C4-2B (cell line): ENCODE results near the gene PRKAB1.

Source experiments
- H3K27ac ChIP-seq: fragments of 450-650 bp; 2 replicates; pipeline ENCODE4 v1.5.1; 2017
- ZFX ChIP-seq: fragments of 450-650 bp; IDR thresholded peaks from 2 replicates; pipeline ENCODE4 v1.6.1; 2017
- TF ChIP-seq, protein P1 (sequence below): fragments of 450-650 bp; conservative IDR thresholded peaks from 2 replicates; pipeline ENCODE4 v1.5.1; 2017; ENCODE audit warnings: mild to moderate bottlenecking

PRKAB1 gene

GRCh38 chr12:119692410-119692809, 24.5 kb downstream of the PRKAB1 start:
- peak overlapping the region; percentile 32; the same call in 1 of the 2 replicates for H3K27ac ChIP-seq
- TF ChIP-seq ZFX: no peak
- TF ChIP-seq, protein P1, sequence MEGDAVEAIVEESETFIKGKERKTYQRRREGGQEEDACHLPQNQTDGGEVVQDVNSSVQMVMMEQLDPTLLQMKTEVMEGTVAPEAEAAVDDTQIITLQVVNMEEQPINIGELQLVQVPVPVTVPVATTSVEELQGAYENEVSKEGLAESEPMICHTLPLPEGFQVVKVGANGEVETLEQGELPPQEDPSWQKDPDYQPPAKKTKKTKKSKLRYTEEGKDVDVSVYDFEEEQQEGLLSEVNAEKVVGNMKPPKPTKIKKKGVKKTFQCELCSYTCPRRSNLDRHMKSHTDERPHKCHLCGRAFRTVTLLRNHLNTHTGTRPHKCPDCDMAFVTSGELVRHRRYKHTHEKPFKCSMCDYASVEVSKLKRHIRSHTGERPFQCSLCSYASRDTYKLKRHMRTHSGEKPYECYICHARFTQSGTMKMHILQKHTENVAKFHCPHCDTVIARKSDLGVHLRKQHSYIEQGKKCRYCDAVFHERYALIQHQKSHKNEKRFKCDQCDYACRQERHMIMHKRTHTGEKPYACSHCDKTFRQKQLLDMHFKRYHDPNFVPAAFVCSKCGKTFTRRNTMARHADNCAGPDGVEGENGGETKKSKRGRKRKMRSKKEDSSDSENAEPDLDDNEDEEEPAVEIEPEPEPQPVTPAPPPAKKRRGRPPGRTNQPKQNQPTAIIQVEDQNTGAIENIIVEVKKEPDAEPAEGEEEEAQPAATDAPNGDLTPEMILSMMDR: no peak

- H3K27ac ChIP-seq: peak overlapping the region; percentile 55; the same call in 1 of the 2 replicates
- TF ChIP-seq ZFX: no peak
- TF ChIP-seq, protein P1: no peak
These were observed 25.1 kb downstream of the PRKAB1 start for GRCh38 chr12:119692997-119693396.

DNA sequence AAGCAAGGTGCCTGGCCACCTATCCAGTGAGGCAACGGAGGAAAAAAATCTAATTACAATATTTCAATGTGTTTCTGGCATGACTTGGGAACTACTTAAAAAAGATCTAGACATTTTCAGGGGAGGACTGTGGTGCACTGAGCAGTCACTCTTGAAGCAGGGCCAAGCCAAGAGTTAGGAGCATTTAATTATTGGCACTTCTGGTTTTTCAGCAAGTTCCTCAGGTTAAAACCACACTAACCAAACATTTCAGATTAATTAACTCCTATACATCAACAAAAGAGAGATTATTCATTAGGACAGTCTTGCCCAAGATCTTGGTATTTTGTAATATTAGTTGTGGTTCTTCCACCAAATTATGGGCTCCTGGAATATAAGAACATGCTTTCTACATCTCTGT, 25.6 kb downstream of the PRKAB1 start:
- H3K27ac ChIP-seq: peak overlapping the region; percentile 55; the same call in 1 of the 2 replicates
- no peak for TF ChIP-seq ZFX
- TF ChIP-seq, protein P1: no peak

- peak overlapping the region; percentile 28; the same call in 1 of the 2 replicates for H3K27ac ChIP-seq
- TF ChIP-seq, protein P1: no peak
- no peak for TF ChIP-seq ZFX
These were observed 26.2 kb downstream of the PRKAB1 start for GRCh38 chr12:119694111-119694510.

GRCh38 chr12:119695034-119695433, 27.1 kb downstream of the PRKAB1 start:
- TF ChIP-seq, protein P1: peak; percentile 69
- no peak for TF ChIP-seq ZFX
- no peak overlapping the region for H3K27ac ChIP-seq

GRCh38 chr12:119696943-119697342, 29.0 kb downstream of the PRKAB1 start:
- TF ChIP-seq, protein P1: no peak
- TF ChIP-seq ZFX: no peak
- no peak overlapping the region for H3K27ac ChIP-seq

GRCh38 chr12:119699199-119699760, 31.3 kb downstream of the PRKAB1 start:
- H3K27ac ChIP-seq: no peak overlapping the region
- TF ChIP-seq, protein P1: no peak
- TF ChIP-seq ZFX: no peak
